GM19240 (cell line): ENCODE data around the gene PPP4R1.
"Not testable (repeated sequence)": the region's sequence is repeated elsewhere in the genome, so short reads cannot be mapped to it uniquely, and the experiment has no call there.

Experiments
- DNase-seq: peaks from one replicate; pipeline ENCODE4 v3.0.0; 2011; ENCODE audit warnings: low spot score; ENCODE audit not compliant: insufficient read length

The PPP4R1 gene, protein sequence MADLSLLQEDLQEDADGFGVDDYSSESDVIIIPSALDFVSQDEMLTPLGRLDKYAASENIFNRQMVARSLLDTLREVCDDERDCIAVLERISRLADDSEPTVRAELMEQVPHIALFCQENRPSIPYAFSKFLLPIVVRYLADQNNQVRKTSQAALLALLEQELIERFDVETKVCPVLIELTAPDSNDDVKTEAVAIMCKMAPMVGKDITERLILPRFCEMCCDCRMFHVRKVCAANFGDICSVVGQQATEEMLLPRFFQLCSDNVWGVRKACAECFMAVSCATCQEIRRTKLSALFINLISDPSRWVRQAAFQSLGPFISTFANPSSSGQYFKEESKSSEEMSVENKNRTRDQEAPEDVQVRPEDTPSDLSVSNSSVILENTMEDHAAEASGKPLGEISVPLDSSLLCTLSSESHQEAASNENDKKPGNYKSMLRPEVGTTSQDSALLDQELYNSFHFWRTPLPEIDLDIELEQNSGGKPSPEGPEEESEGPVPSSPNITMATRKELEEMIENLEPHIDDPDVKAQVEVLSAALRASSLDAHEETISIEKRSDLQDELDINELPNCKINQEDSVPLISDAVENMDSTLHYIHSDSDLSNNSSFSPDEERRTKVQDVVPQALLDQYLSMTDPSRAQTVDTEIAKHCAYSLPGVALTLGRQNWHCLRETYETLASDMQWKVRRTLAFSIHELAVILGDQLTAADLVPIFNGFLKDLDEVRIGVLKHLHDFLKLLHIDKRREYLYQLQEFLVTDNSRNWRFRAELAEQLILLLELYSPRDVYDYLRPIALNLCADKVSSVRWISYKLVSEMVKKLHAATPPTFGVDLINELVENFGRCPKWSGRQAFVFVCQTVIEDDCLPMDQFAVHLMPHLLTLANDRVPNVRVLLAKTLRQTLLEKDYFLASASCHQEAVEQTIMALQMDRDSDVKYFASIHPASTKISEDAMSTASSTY

GRCh38 chr18:9614401-9615279, at the start of gene PPP4R1:
Gene PPP4R1, minus strand, starts transcription at chr18:9614559. Its CDS starts 75 bp downstream, at chr18:9614484.
- peak; percentile 59 for DNase-seq

DNA sequence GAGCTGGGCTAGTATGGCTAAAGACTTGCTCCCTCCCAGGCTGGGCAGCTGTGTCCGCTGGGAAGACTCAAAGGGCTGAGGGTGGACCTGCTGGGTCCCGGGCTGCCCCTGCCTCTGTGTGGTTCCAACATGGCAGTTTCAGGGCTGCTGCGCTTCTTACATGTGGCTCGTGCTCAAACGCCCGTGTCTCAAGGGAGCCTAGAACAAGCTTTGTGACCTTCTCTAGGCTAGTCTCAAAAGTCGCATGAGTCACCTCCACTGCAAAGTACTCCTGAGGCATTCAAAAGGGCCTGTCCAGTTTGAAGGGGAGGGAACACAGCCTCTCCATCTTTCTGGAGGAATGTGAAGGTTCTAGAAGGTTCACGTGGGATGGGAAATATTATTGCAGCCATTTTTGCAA, 49.0 kb upstream of the PPP4R1 start:
- no peak for DNase-seq

DNA sequence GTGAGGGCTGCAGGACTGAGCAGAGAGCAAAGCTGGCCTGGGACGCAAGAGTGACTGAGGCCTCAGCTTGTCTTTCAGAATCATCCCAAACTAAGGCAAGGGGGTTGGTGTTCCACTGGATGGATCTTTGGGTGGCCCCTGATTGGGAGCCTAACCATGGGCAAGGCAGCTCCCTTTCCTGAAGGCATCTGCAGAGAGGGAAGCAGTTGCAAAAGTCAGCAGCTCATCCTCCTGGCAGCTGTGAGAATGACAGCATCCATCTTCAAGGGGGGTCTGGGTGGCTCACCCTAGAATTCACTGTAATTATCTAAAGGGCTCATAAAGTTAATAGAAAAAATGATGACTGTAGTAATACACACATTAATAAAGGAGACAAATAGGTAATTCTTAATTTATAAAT, 47.2 kb upstream of the PPP4R1 start:
- DNase-seq: no peak

- DNase-seq: no peak
These were observed 45.4 kb upstream of the PPP4R1 start for GRCh38 chr18:9659499-9660375.

DNA sequence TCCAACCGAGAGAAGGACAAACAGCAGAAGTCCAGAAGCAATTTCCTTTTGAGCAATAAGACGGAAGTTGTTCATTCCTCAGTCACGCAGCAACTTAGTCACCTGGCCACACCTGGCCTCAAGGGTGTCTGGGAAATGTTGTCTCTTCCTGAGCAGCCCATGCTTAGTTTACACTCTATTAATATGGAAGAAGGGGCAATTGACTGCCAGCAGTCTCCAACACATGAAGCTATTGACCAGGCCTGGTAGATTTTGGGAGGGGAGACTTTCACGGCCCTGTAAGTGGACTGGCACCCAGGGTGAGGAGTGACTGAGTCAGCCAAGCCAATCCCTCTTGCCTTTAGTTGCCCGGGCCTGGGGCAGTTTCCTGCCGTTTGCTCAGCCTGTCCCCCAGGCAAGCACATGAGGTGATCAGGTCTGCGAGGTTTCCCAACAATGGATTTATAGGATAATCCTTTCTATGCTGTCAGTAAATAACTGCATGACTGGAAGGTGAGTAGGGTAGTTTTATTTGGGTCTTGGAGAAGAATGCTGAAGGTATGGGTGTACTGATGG, 43.8 kb upstream of the PPP4R1 start:
- DNase-seq: no peak

DNA sequence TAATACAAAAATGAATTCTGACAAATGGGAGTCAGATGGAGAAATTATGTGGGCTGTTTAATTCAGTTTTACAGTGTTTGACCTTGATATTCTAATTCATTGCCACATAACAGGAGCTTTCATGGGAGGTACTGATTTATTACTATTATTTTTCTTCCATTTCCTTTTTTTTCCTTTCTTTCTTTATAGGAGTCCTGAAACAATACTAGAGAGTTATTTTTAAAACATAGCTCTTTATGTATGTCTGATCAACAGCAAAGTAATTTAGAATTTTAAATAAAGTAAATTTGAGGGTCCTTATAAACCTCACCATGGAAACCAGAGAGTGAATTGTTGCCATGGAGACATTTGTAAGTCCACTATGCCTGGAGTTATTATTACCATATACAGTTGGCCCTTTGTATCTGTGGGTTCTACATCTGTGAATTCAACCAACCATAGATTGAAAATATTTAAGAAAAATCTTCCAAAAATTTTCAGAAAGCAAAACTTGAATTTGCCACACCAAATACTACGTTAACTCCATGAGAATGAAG, 40.9 kb upstream of the PPP4R1 start:
- DNase-seq: no peak

GRCh38 chr18:9653390-9653789, 39.0 kb upstream of the PPP4R1 start:
- DNase-seq: no peak

DNA sequence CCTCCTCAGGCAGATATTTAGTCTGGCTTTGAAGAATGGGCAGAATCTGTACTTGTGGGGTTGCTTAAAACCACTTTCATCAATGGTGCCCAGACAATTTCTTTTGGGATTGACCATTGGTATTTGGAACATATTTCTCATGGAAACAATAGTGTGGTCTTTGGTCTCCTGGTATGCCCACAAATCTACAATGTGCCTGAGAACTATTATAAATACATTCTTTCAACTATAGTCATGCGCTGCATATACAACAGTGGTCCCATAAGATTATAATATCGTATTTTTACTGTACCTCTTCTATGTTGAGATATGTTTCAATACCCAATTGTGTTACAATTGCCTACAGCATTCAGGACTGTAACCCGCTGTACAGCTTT, 34.8 kb upstream of the PPP4R1 start:
- no peak for DNase-seq

- no peak for DNase-seq
These were observed 34.2 kb upstream of the PPP4R1 start for GRCh38 chr18:9648431-9649163.

- DNase-seq: no peak
These were observed 33.4 kb upstream of the PPP4R1 start for GRCh38 chr18:9647496-9648323.

GRCh38 chr18:9643549-9643948, 29.2 kb upstream of the PPP4R1 start:
- DNase-seq: no peak

DNA sequence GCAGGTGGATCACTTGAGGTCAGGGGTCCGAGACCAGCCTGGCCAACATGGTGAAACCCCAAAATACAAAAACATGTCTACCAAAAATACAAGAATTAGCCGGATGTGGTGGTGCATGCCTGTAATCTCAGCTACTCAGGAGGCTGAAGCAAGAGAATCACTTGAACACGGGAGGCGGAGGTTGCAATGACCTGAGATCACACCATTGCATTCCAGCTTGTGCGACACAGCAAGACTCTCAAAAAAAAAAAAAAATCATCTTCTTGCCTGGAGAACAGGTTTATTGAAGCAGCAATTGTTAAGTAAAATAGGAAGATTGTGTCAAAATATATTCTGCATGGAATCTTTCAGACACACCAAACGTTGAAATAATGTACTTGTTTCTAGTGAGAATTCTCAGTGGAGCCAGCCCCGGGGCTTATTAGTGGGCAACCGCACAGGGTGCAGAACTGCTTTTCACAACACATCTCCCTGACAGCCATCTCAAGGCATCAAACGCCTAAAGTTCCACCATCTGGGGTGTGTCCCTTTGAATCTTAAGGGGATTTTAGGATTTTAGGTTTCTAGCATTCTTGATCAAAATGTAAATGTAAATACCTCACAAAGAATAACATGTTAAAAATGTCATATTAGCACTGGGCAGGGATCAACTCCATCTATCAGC, 28.6 kb upstream of the PPP4R1 start:
- no peak for DNase-seq

- DNase-seq: not testable (repeated sequence)
These were observed 26.7 kb upstream of the PPP4R1 start for GRCh38 chr18:9641081-9641480.

GRCh38 chr18:9638886-9639285, 24.5 kb upstream of the PPP4R1 start:
- no peak for DNase-seq

DNA sequence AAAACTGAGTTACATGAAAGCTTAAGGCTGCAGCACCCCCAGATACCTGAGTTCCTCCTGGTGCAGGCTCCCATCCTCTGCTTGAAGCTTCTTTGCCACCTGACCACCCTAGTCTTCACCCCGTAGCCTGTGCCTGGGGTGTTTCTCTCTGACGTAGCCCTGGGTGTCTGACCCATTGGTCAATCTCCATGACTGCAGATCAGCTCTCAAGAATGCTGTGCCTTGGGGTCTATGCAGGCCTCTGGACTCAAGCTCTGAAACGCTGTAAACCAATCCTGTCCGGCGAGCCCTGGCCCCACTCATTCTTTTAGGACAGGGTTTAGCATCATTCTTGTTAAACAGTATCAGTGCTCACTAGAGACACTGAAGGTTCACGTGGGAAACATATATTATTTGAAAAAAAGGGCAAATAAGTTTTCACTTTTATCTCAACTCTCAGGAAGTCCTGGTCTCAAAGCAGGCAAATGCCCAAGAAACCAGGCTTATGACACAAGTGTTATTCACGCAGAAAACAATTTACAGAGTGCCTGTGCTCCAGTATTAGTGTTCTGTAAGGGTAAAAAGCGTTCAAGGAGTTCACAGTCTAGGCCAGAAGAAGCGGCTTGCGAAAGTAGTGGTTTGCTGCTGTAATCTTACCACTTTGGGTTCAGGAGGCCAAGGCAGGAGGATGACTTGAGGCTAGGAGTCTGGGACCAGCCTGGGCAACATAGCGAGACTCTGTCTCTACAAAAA, 22.8 kb upstream of the PPP4R1 start:
- no peak for DNase-seq

DNA sequence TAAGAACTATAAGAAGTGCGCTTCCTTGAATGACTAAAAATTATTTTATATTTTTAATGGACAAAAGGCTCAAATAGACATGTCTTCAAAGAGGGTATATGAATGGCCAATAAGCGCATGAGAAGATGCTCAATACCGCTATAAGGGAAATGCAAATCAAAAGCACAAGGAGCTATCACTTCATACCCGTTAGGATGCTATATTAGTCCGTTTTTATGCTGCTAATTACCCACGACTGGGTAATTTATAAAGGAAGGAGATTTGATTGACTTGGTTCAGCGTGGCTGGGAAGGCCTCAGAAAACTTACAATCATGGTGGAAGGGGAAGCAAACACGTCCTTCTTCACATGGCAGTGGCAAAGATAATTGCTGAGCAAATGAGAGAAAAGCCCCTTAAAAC, 20.5 kb upstream of the PPP4R1 start:
- DNase-seq: no peak
